Measurements from ENCODE around the gene CAGE1.
"Not testable (repeated sequence)": the region's sequence is repeated elsewhere in the genome, so short reads cannot be mapped to it uniquely, and the experiment has no call there.

- TF ChIP-seq CTCF (IDR thresholded peaks at IDR 0.05; ENCODE audit: low read depth, low read length); EZH2phosphoT487 (IDR thresholded peaks at IDR 0.05; ENCODE audit: low read depth): not testable (repeated sequence)
Observed at GRCh38 chr6:7344773-7345450, 44.6 kb downstream of the CAGE1 start.
